Measurements from ENCODE around the gene MCC.

Gene MCC

GRCh38 chr5:113257545-113257944, 230.7 kb downstream of the MCC start:
- DNase-seq (ENCODE audit: low read depth) = no peak
- TF ChIP-seq CTCF (conservative IDR thresholded peaks at IDR 0.05; ENCODE audit: low read length) = no peak
- H3K4me3 ChIP-seq (ENCODE audit: low read length) = no peak overlapping the region

GRCh38 chr5:113256671-113257452, 231.4 kb downstream of the MCC start:
- no peak for DNase-seq (ENCODE audit: low read depth)
- no peak for TF ChIP-seq CTCF (conservative IDR thresholded peaks at IDR 0.05; ENCODE audit: low read length)
- no peak overlapping the region for H3K4me3 ChIP-seq (ENCODE audit: low read length)

GRCh38 chr5:113255579-113256386, 232.5 kb downstream of the MCC start:
- TF ChIP-seq CTCF (conservative IDR thresholded peaks at IDR 0.05; ENCODE audit: low read length) = no peak
- peak; percentile 6 for DNase-seq (ENCODE audit: low read depth)
- no peak overlapping the region for H3K4me3 ChIP-seq (ENCODE audit: low read length)

GRCh38 chr5:113255105-113255504, 233.1 kb downstream of the MCC start:
- peak; percentile 17 for DNase-seq (ENCODE audit: low read depth)
- H3K4me3 ChIP-seq (ENCODE audit: low read length) = no peak overlapping the region
- no peak for TF ChIP-seq CTCF (conservative IDR thresholded peaks at IDR 0.05; ENCODE audit: low read length)

- TF ChIP-seq CTCF (conservative IDR thresholded peaks at IDR 0.05; ENCODE audit: low read length) = no peak
- DNase-seq (ENCODE audit: low read depth) = no peak
- no peak overlapping the region for H3K4me3 ChIP-seq (ENCODE audit: low read length)
Measured at GRCh38 chr5:113253037-113253436, 235.2 kb downstream of the MCC start.

GRCh38 chr5:113252066-113252465, 236.2 kb downstream of the MCC start:
- no peak for DNase-seq (ENCODE audit: low read depth)
- H3K4me3 ChIP-seq (ENCODE audit: low read length) = no peak overlapping the region
- TF ChIP-seq CTCF (conservative IDR thresholded peaks at IDR 0.05; ENCODE audit: low read length) = no peak

Data from AG10803 (cell line).